GM21390 (cell line): ENCODE measurements around the gene POLG2.
"Not testable (repeated sequence)": the region's sequence is repeated elsewhere in the genome, so short reads cannot be mapped to it uniquely, and the experiment has no call there.

ENCODE experiments used
- ATAC-seq: cut with Tn5 transposase; IDR thresholded peaks from one replicate; pipeline ENCODE4 v1.9.1; 2021; ENCODE audit not compliant: unreplicated experiment

The POLG2 gene

GRCh38 chr17:64443086-64443760 lies 53.6 kb downstream of the POLG2 start:
- ATAC-seq = no peak

- ATAC-seq = no peak
Observed at GRCh38 chr17:64442541-64442971, 54.3 kb downstream of the POLG2 start.

GRCh38 chr17:64441772-64442540 lies 54.9 kb downstream of the POLG2 start:
- no peak for ATAC-seq

- no peak for ATAC-seq
Observed at GRCh38 chr17:64439956-64440355, 56.9 kb downstream of the POLG2 start.

- not testable (repeated sequence) for ATAC-seq
Observed at GRCh38 chr17:64439521-64439920, 57.3 kb downstream of the POLG2 start.

- no peak for ATAC-seq
Observed at GRCh38 chr17:64437944-64438525, 58.8 kb downstream of the POLG2 start.

- no peak for ATAC-seq
Observed at GRCh38 chr17:64431534-64431933, 65.3 kb downstream of the POLG2 start.

GRCh38 chr17:64430036-64430435 lies 66.8 kb downstream of the POLG2 start:
- not testable (repeated sequence) for ATAC-seq

GRCh38 chr17:64428406-64428805 lies 68.4 kb downstream of the POLG2 start:
- ATAC-seq = no peak
